Measurements from ENCODE around the gene KCNK18. TPM values are rescaled to one million over a fixed set of nuclear protein-coding genes. Genes with fewer than 3 reads are reported as not detected.

The KCNK18 gene
- total RNA-seq, 1 donor from 2014 or later = not detected

DNA sequence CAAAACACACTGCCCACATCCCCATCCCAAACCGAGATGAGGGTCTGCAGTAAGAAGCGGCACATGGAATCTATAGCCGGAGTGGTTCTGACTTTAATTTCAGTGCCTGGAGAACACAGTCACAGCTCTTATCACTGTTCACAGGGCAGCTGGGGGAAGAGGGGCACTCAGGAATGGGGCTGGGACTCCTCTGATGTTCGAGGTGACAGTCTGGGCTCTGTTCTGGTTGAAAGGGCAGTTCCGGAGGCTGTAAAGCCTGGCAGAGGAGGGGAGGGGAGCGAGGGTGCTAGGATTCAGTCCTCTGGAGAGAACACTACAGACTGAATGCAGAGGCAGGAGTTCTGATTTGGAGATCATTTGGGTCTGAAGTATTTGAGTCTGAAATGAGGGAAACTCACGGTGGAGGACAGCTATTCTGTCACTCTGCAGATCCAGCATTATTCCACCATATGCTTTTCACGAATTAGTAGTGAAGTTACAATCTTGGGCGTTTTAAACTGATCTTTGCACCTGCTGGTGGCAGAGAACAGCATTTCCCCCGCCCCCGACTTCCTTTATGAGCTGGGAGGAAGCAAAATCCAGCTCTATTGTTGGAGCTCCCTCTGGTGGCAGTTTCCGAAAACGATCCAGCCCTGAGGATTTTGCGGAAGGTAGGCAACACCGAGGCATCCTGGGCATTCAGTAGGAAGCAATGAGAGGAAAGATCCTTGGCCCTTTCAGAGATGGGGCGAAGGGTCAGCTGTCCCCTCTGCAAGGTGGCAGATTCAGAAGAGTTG, 22.7 kb upstream of the KCNK18 start:
- intact Hi-C loops (cut with micrococcal nuclease) = loop anchor here (1.0 to 5.0 kb wide), 5 partner anchors 326 to 732 kb away; partner anchors contain the start of gene HSPA12A

DNA sequence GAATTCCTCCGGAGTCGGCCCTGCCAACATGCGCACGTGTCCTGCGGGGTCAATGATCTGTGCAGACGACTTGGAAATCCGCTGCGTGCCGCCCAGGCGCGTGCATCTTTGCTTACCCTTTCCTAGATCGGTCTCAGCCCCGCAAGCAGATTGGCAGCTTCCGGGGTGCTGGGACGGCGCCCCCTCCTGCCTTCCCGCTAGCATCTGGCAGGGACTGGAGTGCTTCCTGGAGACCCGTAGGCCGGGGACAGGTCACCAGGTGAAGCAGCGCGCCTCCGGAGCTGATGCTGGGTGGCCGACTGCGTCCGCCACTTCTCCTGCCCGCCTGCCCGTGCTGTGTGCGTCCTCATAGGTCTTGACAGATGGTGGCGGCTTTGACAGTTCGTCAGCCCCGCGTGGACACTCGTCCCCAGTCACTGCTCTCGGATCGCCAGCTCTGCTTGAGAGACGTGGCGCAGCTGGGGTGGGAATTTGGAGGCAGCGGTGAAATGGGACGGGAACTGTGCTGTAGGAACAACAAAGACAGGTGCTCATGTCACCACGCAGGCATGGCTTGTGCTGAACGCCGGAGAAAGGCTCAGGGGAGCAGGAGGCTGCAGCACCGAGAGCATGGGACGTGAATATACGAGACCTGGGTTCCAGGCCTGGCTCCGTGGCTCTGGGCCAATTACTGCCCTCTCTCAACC, 21.9 kb upstream of the KCNK18 start:
- peak overlapping the region; percentile 85 for H3K4me3 Mint-ChIP-seq
- TF ChIP-seq, protein P1, sequence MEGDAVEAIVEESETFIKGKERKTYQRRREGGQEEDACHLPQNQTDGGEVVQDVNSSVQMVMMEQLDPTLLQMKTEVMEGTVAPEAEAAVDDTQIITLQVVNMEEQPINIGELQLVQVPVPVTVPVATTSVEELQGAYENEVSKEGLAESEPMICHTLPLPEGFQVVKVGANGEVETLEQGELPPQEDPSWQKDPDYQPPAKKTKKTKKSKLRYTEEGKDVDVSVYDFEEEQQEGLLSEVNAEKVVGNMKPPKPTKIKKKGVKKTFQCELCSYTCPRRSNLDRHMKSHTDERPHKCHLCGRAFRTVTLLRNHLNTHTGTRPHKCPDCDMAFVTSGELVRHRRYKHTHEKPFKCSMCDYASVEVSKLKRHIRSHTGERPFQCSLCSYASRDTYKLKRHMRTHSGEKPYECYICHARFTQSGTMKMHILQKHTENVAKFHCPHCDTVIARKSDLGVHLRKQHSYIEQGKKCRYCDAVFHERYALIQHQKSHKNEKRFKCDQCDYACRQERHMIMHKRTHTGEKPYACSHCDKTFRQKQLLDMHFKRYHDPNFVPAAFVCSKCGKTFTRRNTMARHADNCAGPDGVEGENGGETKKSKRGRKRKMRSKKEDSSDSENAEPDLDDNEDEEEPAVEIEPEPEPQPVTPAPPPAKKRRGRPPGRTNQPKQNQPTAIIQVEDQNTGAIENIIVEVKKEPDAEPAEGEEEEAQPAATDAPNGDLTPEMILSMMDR (IDR thresholded peaks at IDR 0.05) = no peak
- DNase-seq = peak; percentile 25
- ChIA-PET POLR2A (no interaction called here), CTCF (interaction anchor here (0.6 to 3.9 kb wide), 20 partner anchors 11 to 493 kb away, joined by 3 to 89 read pairs (median 4); partner anchors contain the start of genes ENO4 and SHTN1)
- peaks cover 35% of the 10 kb centered on the region for H3K27me3 Mint-ChIP-seq
- H3K27ac Mint-ChIP-seq = no peak overlapping the region
- H3K4me1 Mint-ChIP-seq = peaks cover 18% of the 10 kb centered on the region
- no peaks in the 10 kb centered on the region for H3K36me3 Mint-ChIP-seq (ENCODE audit: low read depth)
- peak; percentile 37 for ATAC-seq (ENCODE audit: low read depth)
- intact Hi-C loops (cut with micrococcal nuclease) = loop anchor here (1.0 to 5.0 kb wide), 5 partner anchors 327 to 733 kb away; partner anchors contain the start of gene HSPA12A
- no peaks in the 10 kb centered on the region for H3K9me3 Mint-ChIP-seq

More for the DNA sequence above, 22.7 kb upstream of the KCNK18 start:
- CTCF ChIA-PET = interaction anchor here (0.6 to 3.9 kb wide), 20 partner anchors 11 to 492 kb away, joined by 3 to 89 read pairs (median 4); partner anchors contain the start of genes ENO4 and SHTN1
- no peaks in the 10 kb centered on the region for H3K9me3 Mint-ChIP-seq
- H3K36me3 Mint-ChIP-seq (ENCODE audit: low read depth) = no peaks in the 10 kb centered on the region
- peak overlapping the region; percentile 85 for H3K4me3 Mint-ChIP-seq
- TF ChIP-seq, protein P1 (IDR thresholded peaks at IDR 0.05) = no peak
- ATAC-seq (ENCODE audit: low read depth) (peak; percentile 83), DNase-seq (peak; percentile 56)
- H3K27me3 Mint-ChIP-seq = peaks cover 38% of the 10 kb centered on the region
- no peak overlapping the region for H3K27ac Mint-ChIP-seq
- peaks cover 18% of the 10 kb centered on the region for H3K4me1 Mint-ChIP-seq
- POLR2A ChIA-PET = no interaction called here

DNA sequence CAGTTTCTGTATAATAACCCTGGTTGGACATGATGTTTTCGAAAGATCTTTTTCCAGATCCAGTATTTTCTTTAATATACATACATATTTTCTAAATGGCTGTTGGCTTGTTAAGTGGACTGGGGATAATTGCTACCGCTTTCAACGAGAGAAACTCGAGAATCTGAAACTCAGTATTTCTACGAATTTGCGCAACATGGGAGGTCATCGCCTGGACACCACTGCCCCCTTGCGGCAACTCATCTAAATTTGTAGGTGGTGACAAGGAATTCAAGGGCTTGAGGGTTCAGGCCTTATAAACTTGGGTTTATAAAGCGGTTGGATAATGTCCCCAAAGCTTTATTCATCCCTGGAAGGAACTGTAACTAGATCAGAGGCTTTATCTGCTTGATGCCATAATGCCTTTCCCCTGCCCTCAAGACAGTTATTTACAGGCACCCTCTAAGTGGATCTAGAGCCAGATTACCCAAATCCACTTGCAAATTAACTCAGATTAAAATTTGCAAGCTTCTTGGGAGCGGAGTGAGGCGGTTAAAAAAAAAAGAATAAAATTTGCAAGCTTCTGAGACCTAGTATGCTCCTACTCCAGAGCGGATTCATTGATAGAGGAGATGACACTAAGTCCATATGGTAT, 21.3 kb upstream of the KCNK18 start:
- ATAC-seq (ENCODE audit: low read depth) = peak; percentile 56
- Mint-ChIP-seq H3K9me3 (no peaks in the 10 kb centered on the region), H3K27me3 (peaks cover 35% of the 10 kb centered on the region), H3K4me3 (peak overlapping the region; percentile 85), H3K27ac (no peak overlapping the region), H3K36me3 (ENCODE audit: low read depth) (no peaks in the 10 kb centered on the region), H3K4me1 (peaks cover 18% of the 10 kb centered on the region)
- ChIA-PET CTCF (interaction anchor here (1.4 to 3.9 kb wide), 6 partner anchors 14 to 493 kb away, joined by 4 to 89 read pairs (median 12); partner anchors contain the start of gene ENO4), POLR2A (no interaction called here)
- peak; percentile 46 for DNase-seq
- TF ChIP-seq, protein P1 (IDR thresholded peaks at IDR 0.05) = no peak
- intact Hi-C loops (cut with micrococcal nuclease) = loop anchor here (1.0 to 5.0 kb wide), 5 partner anchors 328 to 734 kb away; partner anchors contain the start of gene HSPA12A

DNA sequence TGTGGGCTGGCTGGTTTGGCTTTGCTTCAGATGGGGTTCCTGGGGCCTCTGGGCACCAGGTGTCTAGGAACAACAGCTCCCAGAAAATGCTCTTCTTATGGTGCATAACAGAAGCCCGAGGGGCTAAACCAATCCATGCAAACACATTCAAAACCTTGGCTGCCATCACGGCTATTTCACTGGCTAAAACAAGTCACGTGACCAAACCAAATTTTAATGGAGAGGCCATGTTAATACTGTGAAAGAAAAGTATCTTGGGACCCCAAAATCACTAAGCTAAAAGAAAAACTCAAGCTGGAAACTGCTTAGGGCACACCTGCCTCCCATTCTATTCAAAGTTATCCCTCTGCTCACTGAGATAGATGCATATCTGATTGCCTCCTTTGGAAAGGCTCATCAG, 19.1 kb upstream of the KCNK18 start:
- ChIA-PET CTCF (interaction anchor here (1.2 kb wide), 1 partner anchor 381 kb away, joined by 5 read pairs; no protein-coding TSS in a partner anchor), POLR2A (no interaction called here)
- Mint-ChIP-seq H3K4me1 (peaks cover 18% of the 10 kb centered on the region), H3K4me3 (no peak overlapping the region), H3K36me3 (ENCODE audit: low read depth) (no peaks in the 10 kb centered on the region), H3K27me3 (peaks cover 21% of the 10 kb centered on the region), H3K9me3 (no peaks in the 10 kb centered on the region), H3K27ac (no peak overlapping the region)
- ATAC-seq (ENCODE audit: low read depth) (no peak), DNase-seq (no peak)
- TF ChIP-seq, protein P1 (IDR thresholded peaks at IDR 0.05) = no peak
- intact Hi-C loops (cut with micrococcal nuclease) = loop anchor here (5.0 kb wide), 1 partner anchor 736 kb away; no protein-coding TSS in a partner anchor
